Left renal pelvis (tissue), 4 donors: ENCODE measurements around the gene CYP2S1. TPM values are rescaled to one million over a fixed set of nuclear protein-coding genes. Genes with fewer than 3 reads are reported as not detected.
A peak's percentile ranks its signal among the peaks of the same experiment; 100 is the strongest.

ENCODE experiments used
- DNase-seq, 4 donors: peaks; one replicate each; pipeline ENCODE4 v3.0.0-alpha.2; 2013; ENCODE audit warnings: low read depth in 4 of 4, low spot score in 3 of 4
- polyA plus RNA-seq, 4 donors: library from polyadenylated mRNA; unstranded; fragments of 120-200 nt; gene quantifications; one replicate each; pipeline ENCODE4 v1.2.1, GENCODE V29; 2013; ENCODE audit not compliant: insufficient read length in 4 of 4

The CYP2S1 gene
- polyA plus RNA-seq, 4 donors: 0.25 to 0.76 (median 0.46) TPM

DNA sequence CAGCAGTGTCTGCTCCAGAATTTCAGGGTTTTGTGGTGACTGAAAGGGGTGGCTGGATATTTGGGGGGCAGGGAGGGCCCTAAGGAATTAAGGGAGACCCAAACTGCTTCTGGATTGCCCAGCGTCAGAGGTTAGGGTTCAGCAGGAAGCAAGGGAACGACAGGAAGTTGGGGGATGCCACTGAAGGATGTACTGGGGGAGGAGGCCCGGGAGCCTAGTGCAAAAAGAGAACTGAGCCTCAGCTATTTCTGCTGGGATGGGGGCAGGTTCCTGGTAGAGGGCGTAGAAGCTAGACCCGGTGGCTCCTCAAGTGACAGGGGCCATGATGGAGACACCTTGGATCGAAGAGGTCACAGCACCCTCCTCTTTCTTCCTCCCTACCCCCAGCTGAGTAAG, 1.1 kb downstream of the CYP2S1 start:
- no peak for DNase-seq

- DNase-seq: no peak
These were observed 2.9 kb downstream of the CYP2S1 start for GRCh38 chr19:41195675-41196497.

- DNase-seq: no peak
These were observed 5.5 kb downstream of the CYP2S1 start for GRCh38 chr19:41198559-41198958.

DNA sequence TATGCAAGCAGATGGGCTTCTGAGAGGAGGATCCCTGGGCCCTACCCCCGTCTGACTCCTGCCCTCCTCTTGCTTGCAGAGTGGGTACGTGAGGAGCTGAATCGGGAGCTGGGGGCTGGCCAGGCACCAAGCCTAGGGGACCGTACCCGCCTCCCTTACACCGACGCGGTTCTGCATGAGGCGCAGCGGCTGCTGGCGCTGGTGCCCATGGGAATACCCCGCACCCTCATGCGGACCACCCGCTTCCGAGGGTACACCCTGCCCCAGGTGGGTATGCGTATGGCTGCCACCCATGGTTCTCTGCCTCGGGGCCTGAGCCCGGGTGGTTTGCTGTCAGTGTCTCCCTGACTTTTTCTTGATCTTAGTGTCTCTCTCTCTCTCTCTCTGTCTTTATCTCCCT, 10.4 kb downstream of the CYP2S1 start:
- DNase-seq: no peak

DNA sequence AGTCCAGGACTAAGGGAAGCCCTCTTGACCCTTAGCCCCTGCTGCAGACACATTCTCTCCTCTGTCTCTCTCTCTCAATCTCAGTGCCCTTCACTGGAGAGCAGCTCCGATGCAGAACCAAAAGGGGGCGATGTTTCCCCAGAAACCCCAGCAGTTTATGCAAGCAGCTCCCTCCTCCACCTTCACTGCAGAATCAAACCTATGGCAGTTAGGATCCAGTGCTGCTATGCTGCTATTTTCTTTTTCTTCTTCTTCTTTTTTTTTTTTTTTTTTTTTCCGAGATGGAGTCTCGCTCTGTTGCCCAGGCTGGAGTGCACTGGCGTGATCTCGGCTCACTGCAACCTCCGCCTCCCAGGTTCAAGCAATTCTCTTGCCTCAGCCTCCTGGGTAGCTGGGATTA, 11.3 kb downstream of the CYP2S1 start:
- DNase-seq: peak in 3 of 4 donors; percentile 57 to 76 (median 72)

DNA sequence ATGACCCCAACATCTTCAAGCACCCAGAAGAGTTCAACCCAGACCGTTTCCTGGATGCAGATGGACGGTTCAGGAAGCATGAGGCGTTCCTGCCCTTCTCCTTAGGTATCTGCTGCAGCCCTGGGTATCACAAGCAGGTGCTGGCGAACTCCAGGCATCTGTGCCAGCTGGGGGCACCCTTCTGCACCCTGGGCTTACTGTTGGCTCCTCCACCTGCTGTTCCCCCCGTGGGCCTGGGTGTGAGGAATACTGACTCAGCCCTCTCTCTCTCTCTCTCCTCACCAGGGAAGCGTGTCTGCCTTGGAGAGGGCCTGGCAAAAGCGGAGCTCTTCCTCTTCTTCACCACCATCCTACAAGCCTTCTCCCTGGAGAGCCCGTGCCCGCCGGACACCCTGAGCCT, 13.0 kb downstream of the CYP2S1 start:
- DNase-seq: no peak

DNA sequence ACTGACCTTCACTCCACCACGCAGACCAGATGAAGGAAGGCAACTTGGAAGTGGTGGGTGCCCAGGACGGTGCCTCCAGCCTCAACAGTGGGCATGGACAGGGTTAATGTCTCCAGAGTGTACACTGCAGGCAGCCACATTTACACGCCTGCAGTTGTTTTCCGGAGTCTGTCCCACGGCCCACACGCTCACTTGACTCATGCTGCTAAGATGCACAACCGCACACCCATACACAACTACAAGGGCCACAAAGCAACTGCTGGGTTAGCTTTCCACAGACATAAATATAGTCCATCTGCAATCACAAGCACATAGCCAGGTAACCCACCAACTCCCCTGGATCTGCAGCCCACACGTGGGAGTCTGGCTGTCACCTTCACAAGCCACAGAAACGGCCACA, 13.4 kb downstream of the CYP2S1 start:
- no peak for DNase-seq

DNA sequence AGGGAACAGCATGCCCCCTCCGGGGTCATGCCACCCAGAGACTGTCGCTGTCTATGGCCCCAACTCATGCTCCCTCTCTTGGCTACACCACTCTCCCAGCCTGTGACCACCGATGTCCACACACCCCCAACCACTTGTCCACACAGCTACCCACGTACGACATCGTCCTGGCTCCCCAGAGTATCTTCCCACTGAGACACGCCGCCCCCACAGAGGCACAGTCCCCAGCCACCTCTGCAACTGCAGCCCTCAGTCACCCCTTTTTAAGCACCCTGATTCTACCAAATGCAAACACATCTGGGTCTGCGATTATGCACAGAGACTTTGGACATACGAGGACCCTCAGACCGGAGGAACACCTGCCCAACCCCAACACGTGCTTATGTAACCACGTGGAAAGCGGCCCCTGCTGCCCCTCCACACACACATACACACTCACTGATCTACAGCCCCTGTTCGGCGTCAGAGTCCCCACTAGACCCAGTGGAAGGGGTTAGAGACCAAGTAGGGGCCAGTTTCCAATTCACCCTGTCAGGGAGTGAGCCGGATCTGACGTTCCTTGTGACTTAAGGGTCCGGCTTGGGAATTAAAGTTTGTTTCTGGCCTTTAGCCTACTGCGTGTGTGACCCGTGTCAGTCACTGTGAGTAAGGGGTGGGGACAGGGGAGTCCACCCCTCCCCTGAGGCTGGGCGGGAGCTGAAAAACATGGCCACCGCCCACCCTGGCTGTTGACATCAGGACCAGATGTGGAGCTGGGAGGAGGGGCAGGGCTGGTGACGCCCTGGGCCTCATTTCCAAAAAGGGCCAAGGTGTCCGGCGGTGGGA, 14.1 kb downstream of the CYP2S1 start:
- no peak for DNase-seq

GRCh38 chr19:41214161-41214560, 21.1 kb downstream of the CYP2S1 start:
- DNase-seq: no peak

- DNase-seq: no peak
These were observed 24.7 kb downstream of the CYP2S1 start for GRCh38 chr19:41217741-41218140.

- DNase-seq: no peak
These were observed 25.2 kb downstream of the CYP2S1 start for GRCh38 chr19:41218249-41218614.

- peak; percentile 59 to 69 (median 62) for DNase-seq
These were observed 25.8 kb downstream of the CYP2S1 start, which contains the start of gene AXL for GRCh38 chr19:41218615-41219507. TSS of gene AXL (plus strand) at chr19:41219223. CDS start at chr19:41219393, 170 bp downstream.

- no peak for DNase-seq
These were observed 27.0 kb downstream of the CYP2S1 start for GRCh38 chr19:41219924-41220567.

- DNase-seq: no peak
These were observed 27.8 kb downstream of the CYP2S1 start for GRCh38 chr19:41220811-41221210.

DNA sequence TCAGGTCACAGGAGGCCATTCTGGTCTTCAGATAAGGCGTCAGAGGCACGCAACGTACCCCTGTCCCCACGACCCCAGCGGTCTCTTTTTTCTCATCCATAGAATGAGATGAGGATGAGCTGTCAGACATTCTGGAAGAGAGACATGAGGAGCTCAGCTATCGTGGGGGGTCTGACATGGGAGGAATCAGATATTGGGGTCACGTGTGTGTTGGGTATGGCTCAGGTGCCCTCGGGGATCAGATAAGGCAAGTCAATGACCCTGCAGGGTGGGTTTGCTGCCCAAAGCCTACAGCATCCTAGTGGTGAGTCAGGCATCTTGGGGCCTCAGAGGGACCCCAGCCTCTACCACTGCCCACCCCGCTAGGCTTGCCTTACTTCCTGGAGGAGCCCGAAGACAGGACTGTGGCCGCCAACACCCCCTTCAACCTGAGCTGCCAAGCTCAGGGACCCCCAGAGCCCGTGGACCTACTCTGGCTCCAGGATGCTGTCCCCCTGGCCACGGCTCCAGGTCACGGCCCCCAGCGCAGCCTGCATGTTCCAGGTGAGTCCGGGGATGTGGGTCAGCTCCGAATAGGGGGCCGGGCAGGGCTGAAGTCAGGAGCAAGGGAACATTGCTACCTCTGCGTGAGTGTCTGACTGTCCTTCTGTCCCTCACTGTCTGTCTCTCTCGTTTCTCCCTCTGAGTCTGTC, 28.6 kb downstream of the CYP2S1 start:
- DNase-seq: no peak

DNA sequence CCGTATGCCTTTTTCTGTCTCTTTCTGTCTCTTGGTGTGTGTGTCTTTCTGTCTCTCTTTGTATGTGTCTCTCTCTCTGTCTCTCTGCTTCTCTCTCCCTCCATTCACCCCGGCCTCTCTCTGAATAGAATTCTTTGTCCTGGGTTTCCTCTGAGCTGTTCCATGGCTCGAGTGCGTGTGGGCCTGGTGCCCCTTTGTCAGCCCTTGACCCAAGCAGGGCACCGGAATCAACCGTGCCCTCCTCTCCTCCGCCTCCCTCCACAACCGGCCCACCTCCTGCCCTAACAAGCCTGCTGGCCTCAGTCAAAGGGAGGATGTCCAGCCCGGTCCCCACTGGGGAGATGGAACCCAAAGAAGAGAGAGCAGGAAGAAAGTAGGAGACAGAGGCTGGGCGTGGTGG, 29.2 kb downstream of the CYP2S1 start:
- DNase-seq: no peak

GRCh38 chr19:41223431-41224234, 30.6 kb downstream of the CYP2S1 start:
- DNase-seq: no peak

- no peak for DNase-seq
These were observed 31.6 kb downstream of the CYP2S1 start for GRCh38 chr19:41224632-41225031.
